Glutamatergic neuron (in vitro differentiated cells): ENCODE data around the gene NSRP1. TPM values are rescaled to one million over a fixed set of nuclear protein-coding genes. Genes with fewer than 3 reads are reported as not detected.

Experiments used
- DNase-seq: peaks from one replicate; pipeline ENCODE4 v3.0.0; 2022
- H3K27ac Mint-ChIP-seq: one replicate; pipeline ENCODE4 v1.8.0; 2020; ENCODE audit warnings: mild to moderate bottlenecking, mixed read lengths, inconsistent platforms; ENCODE audit not compliant: unreplicated experiment
- H3K27me3 Mint-ChIP-seq: one replicate; pipeline ENCODE4 v1.8.0; 2020; ENCODE audit warnings: mild to moderate bottlenecking, moderate library complexity, mixed read lengths, inconsistent platforms; ENCODE audit not compliant: unreplicated experiment
- H3K36me3 Mint-ChIP-seq: one replicate; pipeline ENCODE4 v1.8.0; 2020; ENCODE audit warnings: mild to moderate bottlenecking, mixed read lengths, inconsistent platforms; ENCODE audit not compliant: unreplicated experiment
- H3K4me1 Mint-ChIP-seq: one replicate; pipeline ENCODE4 v1.8.0; 2020; ENCODE audit warnings: mild to moderate bottlenecking, low read depth, mixed read lengths, inconsistent platforms; ENCODE audit not compliant: unreplicated experiment
- H3K4me3 Mint-ChIP-seq: one replicate; pipeline ENCODE4 v1.8.0; 2020; ENCODE audit warnings: mild to moderate bottlenecking, mixed read lengths, inconsistent platforms; ENCODE audit not compliant: unreplicated experiment
- H3K9me3 Mint-ChIP-seq: one replicate; pipeline ENCODE4 v1.8.0; 2020; ENCODE audit warnings: mild to moderate bottlenecking, moderate library complexity, mixed read lengths, inconsistent platforms; ENCODE audit not compliant: unreplicated experiment
- total RNA-seq: library from RNA; stranded (reverse); fragmentation: NEBNext Ultra II Directional; extraction: Animal tissue kit (Norgen Biotek cat#: 25700); gene quantifications from one replicate; pipeline ENCODE4 v1.2.1, GENCODE V29; 2021; ENCODE audit not compliant: unreplicated experiment
- TF ChIP-seq, protein P1 (sequence below): fragments of 200-600 bp; sonication (generic); IDR thresholded peaks from one replicate; pipeline ENCODE4 v1.5.0; 2021; ENCODE audit not compliant: partially characterized antibody, unreplicated experiment

NSRP1 gene
- total RNA-seq, 1 donor from 2014 or later: 18.2 TPM

DNA sequence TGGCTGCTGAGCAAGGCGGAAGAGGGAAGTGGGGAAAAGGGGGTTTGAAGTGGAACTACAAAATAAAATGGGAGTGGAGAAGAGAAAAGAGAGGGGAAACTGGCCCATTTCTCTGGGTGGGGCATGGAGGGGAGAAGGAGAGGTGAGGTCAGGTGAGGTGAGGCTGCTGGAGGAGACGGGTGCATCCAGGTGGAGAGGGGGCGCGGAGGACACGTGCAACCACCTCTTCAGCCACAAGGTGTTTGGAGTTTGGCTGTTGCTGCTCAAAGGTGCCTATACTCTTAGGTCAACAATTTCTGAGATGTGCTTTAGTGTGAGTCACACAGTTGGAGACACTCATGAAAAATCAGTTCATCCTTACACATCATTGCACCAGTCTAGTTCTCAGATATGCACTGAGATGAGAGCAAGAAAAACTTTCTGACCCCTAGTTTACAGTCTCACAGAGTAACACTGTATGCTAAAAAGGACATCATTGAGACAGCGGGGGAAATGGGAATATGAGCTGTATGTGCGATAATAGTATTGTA is 114.0 kb downstream of the NSRP1 start:
- Mint-ChIP-seq H3K4me3 (no peak overlapping the region), H3K27ac (no peak overlapping the region), H3K9me3 (peaks cover 1% of the 10 kb centered on the region), H3K4me1 (peaks cover 6% of the 10 kb centered on the region), H3K36me3 (no peaks in the 10 kb centered on the region), H3K27me3 (peaks cover 17% of the 10 kb centered on the region)
- DNase-seq: no peak
- TF ChIP-seq, protein P1, sequence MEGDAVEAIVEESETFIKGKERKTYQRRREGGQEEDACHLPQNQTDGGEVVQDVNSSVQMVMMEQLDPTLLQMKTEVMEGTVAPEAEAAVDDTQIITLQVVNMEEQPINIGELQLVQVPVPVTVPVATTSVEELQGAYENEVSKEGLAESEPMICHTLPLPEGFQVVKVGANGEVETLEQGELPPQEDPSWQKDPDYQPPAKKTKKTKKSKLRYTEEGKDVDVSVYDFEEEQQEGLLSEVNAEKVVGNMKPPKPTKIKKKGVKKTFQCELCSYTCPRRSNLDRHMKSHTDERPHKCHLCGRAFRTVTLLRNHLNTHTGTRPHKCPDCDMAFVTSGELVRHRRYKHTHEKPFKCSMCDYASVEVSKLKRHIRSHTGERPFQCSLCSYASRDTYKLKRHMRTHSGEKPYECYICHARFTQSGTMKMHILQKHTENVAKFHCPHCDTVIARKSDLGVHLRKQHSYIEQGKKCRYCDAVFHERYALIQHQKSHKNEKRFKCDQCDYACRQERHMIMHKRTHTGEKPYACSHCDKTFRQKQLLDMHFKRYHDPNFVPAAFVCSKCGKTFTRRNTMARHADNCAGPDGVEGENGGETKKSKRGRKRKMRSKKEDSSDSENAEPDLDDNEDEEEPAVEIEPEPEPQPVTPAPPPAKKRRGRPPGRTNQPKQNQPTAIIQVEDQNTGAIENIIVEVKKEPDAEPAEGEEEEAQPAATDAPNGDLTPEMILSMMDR: no peak

DNA sequence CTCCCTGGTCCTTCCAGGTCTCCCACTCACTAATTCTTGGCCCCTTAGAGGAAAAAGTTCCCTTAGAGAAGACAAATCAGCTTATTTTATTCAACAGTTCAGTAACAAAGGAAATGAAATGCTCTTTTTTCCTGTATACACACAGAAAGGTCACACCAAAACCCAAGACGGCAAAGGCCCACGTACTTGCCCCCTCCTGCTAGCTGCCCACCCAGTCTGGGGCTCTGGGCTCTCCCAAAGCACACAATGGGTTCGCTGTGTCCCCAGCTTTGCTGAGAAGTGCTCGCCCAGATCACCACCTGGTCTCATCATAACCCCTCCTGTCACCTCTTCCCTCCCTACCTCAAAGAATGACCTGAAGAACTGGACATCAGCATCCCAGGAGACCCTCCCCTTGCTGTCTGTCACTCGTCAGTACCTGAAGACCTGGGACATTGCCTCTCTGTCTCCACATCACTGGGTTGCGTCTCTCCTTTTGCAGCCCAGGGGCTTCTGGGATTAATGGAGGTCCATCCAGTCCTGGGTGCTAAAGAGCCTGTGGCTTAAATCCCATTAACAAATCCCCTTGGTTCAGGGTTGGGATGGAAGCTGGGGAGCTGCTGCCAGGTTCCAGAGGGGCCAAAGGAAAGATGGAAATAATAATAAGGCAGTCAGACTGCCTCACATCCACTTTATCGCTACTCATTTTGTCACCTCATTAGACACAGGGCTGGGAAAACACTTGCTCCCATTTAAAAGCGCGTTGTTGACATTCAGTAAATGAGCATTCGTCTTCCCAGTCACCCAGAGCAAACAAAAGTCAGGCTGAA is 115.6 kb downstream of the NSRP1 start:
- no peaks in the 10 kb centered on the region for H3K36me3 Mint-ChIP-seq
- peaks cover 4% of the 10 kb centered on the region for H3K9me3 Mint-ChIP-seq
- TF ChIP-seq, protein P1: no peak
- H3K4me1 Mint-ChIP-seq: peaks cover 3% of the 10 kb centered on the region
- DNase-seq: no peak
- H3K4me3 Mint-ChIP-seq: no peak overlapping the region
- peaks cover 24% of the 10 kb centered on the region for H3K27me3 Mint-ChIP-seq
- no peak overlapping the region for H3K27ac Mint-ChIP-seq

DNA sequence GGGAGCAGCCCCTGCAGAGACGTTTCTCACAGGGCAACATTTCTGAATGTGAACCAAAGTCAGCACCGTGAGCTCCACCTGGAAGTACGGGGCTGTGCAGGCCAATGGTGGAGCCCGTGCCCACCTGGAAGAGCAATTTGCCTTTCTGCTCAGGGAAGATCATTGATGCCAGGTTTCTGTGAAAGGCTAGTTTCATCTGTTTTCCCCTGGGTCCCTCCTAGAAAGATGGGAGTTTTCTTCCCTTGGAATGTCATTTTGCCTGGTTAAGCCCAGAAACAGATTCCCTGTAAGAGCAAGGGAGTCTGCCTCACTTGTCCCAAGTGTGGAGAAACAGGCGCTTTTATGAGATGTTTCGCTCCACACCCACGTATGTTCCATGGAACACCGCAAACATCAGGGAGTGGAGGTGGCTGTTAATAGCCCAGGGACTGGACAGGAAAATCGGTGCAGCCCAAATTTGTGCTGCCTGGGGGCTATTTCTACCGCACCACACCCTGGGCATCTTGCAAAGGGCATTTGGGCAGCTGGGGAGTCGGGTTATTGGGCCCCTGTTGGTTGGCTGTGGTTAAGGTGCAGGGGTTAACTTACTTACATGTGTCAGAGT is 116.3 kb downstream of the NSRP1 start:
- no peak for DNase-seq
- Mint-ChIP-seq H3K4me1 (peaks cover 3% of the 10 kb centered on the region), H3K36me3 (no peaks in the 10 kb centered on the region), H3K27ac (no peak overlapping the region), H3K4me3 (no peak overlapping the region), H3K27me3 (peaks cover 30% of the 10 kb centered on the region), H3K9me3 (peaks cover 4% of the 10 kb centered on the region)
- TF ChIP-seq, protein P1: no peak

DNA sequence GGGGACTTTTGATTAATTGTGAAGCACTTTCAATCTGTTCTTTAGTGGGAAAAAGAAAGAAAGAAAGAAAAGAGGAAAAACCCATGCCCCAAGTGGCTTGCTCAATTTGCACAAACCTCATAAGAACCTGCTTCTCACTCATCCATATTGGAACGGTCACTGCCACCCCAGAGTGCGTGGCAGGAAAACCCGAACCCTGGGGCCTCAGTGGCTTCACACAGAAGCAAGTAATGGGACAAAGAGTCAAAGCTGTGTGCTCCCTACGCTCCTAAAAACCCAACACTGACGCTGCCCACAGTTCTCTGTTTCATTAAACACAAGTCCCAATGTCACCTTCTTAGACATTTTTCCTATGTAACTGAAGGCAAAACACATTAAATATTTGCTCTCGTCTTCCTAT is 117.7 kb downstream of the NSRP1 start:
- H3K4me3 Mint-ChIP-seq: no peak overlapping the region
- H3K9me3 Mint-ChIP-seq: peaks cover 3% of the 10 kb centered on the region
- TF ChIP-seq, protein P1: no peak
- H3K4me1 Mint-ChIP-seq: peaks cover 6% of the 10 kb centered on the region
- H3K27me3 Mint-ChIP-seq: peaks cover 36% of the 10 kb centered on the region
- no peaks in the 10 kb centered on the region for H3K36me3 Mint-ChIP-seq
- H3K27ac Mint-ChIP-seq: no peak overlapping the region
- DNase-seq: no peak

DNA sequence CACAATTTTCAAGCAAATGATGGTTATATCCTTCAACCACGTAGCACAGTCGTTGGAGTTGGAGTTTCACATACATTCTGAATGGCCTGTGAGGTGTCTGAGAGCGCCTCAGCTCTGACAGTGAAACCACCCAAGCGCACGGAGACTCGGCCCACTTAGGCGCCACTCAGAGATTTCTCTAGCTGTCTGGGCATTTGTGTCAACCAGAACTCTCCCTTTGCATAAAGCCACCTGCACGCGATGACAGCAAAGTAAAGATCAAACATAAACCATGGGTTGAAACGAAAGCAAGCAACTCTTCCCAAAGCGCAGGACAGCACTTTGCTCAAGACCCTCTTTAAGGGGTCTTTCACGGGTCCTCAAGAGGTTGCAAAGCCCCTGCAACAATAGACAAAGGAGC is 118.3 kb downstream of the NSRP1 start:
- Mint-ChIP-seq H3K4me3 (peak overlapping the region; percentile 58), H3K27ac (no peak overlapping the region), H3K4me1 (peaks cover 7% of the 10 kb centered on the region)

More for the DNA sequence above, 118.3 kb downstream of the NSRP1 start:
- DNase-seq: no peak
- Mint-ChIP-seq H3K27me3 (peaks cover 38% of the 10 kb centered on the region), H3K36me3 (peaks cover 3% of the 10 kb centered on the region), H3K9me3 (peaks cover 3% of the 10 kb centered on the region)
- TF ChIP-seq, protein P1: no peak
